ENCODE data around the gene LRG1.

The LRG1 gene

DNA sequence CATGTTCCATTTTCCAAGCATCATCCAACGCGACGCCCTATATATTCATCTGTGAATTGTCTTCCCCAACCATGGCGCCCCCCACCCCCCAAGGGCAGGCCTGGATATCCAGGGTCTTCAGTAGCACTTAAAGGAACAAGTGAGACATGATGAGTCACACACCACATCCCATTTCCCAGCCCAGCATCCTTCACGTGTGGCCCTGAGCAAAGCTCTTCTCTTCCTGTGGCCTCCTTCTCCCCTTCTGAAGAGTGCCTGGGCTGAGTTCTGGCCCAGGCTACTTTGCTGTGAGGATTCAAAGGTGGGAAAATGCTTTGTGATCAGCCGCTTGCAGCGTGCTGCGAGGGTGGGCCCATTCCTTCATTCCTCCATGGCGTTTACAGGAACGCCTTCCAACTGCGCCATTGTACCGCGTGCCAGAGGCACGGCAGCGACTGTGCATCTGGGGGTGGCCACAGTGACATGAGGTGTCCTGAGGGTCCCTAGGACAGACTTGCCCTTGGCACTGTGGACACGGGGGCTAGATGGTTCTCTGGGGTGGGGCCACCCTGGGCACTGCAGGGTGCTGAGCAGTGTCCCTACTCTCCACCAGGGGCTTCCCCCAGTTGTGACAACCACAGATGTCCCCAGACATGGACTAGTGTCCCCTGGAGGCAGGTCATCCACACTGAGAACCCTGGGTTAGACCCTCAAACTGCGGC lies 33.2 kb downstream of the LRG1 start:
- no peak for DNase-seq

DNA sequence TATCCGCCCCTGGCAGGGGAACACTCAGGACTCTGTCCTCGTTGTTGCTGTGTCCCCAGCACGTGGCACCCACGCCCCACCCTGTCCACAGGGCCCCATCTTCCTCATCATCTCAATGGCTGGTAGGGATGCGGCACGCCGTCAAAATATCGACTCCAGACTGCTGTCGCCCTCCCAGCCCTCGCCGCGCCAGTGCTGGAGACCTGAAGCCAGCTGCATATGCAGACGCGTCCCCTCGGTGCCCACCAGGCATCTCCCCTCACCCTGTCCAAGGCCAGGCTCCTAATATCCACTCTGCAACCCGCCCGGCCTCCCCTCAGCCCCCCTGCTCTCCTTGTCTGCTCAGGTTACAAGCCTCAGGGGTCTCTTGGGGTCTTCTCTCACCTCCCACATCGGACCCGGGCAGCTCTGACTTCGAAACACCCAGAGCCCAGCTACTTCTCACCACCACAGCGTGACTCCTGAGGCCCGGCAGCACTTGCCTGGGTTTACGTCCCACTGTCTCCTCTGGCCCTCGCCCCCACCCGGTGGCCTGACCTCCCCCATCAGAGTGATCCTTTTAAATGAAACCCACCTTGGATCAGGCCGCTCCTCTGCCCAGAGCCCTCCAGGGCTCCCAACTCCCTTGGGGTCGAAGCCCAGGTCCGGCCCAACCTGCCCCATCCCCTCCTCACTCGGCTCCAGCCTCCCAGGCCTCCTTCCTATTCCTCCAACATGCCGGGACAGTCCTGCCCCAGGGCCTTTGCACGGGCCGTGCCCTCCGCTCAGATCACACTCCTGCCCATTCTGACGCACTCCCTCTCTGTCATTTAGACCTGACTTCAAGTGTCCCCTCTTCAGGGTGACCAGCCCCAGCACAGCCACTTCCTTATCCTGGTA lies 34.0 kb downstream of the LRG1 start:
- no peak for DNase-seq

DNA sequence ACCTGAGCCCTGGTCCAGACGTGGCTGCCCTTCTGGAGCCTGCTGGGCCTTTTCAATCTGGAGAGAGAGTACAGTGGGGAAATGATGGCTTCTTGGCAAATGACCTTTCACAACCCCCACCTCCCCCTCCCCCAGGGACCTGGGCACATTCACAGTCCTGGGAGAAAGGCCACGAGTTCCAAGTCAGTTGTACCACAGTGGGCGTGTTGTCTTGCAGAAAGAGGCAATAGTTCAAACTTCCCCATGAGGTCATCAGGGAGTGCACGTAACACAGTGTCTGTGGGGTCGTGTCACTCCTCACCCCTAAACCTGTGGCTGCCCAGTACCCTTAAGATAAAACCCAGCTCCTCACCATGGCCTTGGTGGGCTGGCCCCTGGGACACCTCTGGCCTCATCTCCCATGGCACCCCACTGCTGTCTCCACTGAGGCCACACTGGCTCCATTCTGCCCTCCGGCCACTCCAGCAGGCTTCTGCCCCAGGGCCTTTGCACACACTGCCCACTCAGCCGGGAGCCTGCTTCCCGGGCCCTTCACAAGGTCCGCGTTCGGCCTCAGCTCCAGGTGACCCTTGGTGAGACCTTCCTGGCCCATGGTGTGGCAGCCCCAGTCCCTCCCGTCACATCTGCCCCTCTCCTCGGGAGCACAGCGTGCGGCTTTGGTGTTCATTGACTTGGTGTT lies 34.8 kb downstream of the LRG1 start:
- no peak for DNase-seq

DNA sequence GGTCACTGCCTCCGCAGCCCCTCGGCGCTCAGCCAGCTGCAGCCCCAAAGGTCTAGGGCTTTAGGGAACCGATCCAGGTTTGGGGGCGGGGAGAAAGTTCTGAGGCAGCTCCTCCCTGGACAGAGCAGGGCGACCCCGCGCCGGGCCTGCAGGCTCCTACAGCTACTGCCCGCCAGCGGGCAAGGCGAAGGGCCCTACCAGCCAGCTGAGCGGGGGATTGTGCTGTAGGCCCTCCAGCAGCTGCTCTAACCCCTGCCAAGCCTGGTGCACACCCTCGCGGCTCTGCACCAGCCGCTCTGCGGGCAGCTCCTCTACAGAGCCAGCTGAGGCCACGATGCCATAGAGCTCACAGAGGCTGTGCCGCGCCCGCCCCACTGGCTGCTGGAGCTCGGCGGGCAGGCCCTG lies 35.5 kb downstream of the LRG1 start:
- DNase-seq: no peak

DNA sequence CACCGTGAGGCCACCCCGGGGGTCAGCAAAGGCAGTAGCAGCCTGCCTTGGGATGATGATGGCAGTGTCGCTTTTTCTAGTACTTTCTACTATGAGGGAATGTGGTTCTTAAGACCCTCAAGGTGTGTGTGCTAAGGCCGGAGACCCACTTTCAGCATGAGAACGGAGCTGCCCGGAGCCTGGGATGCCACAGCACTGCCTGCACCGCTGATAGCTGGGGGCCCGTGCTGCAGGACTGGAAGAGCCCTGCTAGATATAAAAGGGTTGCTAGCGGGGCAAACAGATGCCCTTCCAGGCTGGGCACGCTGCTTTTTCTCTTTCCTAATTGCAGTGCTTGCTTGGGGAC lies 36.0 kb downstream of the LRG1 start:
- no peak for DNase-seq

DNA sequence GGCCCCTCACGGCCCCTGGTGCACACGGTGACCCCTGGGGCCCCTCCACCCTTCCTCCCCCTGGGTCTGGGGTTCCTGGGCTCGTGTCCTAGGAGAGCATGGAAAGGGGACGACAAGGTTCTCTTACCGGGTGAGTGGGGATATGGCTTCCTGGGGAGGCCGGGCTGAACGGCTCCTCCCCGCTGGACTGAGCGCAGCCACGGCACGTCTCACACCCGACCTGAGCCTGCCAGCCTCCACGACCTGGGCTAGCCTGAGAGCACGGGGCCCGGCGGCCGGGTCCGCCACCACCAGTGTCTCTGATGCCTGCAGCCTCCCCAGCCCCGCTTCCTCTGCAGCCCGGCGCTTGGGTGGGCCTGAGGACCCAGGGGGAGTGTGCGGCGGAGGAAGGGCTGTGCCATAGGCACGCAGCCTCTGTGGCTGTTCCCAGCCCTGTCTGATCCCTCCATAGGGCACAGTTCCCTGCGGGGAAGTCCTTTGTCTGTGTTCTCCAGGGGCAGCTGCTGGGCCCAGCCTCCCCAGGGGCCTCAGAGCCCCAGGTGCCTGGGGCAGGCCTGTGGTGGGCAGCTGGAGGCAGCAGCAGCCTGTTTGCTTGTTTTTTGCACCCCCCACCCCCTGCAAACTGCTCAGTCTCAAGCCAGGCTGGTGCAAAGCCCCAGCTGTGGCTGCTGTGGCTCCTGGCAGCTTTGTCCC lies 36.6 kb downstream of the LRG1 start:
- DNase-seq: no peak

DNA sequence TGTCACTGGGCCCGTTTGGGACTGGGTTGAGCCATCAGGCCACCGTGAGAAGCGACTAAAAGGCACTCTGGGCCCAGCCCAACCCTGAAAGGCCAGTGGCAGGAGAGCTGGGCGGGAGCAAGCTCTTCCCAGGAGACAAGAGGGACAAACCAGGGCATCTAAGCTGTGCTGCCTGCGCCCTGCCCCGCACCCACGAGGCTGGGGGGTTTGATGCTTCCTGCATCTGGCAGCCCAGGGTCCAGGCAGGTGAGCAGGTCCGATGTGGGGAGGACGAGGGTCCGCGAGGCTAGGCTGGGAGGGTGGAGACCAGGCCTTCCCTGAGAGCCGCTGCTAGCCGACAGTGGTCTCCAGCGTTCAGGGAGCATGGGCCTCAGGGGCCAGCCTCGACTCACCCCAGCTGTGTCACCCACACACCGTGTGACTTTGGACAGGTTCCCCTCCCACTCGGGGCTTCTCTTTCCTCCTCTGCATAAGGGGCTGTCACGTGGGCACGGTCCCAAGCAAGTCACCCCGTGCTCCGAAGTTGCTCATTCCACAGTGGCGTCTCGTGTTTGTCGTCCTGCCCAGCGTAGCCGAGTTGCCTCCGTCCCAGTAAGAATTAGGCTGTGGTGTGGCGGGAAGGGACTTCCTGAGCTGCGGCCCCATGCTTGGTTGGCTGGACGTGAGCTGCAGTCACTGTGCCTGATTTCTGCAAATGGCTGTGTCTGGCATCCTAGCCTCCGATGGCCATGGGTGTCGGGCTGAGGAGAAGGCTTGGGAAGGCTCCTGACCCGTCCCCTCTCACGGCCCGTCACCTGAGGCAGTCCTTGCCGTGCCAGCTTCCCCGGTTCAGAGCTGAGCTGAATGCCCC lies 37.3 kb downstream of the LRG1 start:
- DNase-seq: no peak

DNA sequence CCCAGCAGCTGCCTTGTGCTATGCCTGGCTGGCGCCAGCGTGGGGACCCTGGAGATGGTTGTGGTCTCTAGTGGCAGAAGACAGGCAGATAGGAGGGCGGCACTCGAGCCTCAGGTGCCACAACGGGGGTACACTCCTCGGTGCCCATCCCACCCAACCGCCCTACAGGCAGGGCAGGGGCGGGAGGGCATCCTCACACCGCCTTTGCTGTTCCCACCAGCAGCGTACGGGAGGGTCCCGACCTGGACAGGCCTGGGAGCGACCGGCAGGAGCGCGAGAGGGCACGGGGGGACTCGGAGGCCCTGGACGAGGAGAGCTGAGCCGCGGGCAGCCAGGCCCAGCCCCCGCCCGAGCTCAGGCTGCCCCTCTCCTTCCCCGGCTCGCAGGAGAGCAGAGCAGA lies 38.1 kb downstream of the LRG1 start:
- no peak for DNase-seq

DNA sequence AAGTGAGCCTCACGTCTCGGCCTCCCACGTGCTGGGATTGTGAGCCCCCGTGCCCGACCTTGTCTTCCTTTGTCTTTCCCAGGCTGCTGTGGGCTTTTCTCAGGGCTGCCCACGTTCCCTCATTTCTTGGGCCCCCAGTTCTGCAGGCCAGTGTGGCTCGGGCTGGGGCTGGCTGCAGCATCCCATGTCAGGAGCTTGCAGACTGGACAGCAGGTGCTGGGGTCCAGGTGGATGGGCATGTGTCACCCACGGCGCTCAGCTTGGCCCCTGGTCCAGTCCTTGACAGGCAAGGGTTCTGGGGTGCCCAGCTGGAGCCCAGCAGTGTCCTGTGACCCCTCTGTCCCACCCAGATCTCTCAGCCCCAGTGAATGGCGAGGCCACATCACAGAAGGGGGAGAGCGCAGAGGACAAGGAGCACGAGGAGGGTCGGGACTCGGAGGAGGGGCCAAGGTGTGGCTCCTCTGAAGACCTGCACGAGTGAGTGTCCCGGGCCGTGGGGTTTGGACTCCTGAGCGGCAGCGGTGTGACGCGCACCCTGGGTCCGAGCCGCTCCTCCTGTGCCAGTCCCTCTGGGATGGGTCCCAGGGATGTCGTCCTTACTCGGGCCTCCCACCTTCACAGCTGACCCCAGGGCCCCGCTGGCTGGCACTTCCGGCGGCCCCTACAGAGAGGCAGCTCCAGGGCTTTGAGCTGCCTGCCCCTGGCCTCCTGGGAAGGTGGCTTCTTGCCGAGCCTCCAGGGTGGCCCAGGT lies 38.8 kb downstream of the LRG1 start:
- DNase-seq: no peak

DNA sequence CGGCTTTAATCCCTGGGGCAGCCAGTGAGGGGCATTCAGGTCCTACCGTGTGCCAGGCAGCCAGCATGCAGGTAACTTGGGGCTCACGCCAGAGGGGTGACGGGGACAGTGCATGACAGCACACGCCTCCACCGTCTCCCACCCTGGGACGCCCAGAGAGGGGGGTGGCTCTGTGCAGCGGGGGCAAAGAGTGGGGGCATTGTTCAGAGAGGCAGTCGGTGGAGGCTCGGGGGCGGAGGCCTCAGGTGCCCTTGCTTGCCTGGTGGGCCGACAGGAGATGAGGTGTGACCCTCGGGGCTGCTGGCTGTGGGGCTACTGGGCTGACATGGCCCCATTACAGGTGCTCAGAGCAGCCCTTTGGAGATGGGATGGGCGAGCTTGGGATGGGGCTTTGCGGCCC lies 40.0 kb downstream of the LRG1 start:
- DNase-seq: no peak

DNA sequence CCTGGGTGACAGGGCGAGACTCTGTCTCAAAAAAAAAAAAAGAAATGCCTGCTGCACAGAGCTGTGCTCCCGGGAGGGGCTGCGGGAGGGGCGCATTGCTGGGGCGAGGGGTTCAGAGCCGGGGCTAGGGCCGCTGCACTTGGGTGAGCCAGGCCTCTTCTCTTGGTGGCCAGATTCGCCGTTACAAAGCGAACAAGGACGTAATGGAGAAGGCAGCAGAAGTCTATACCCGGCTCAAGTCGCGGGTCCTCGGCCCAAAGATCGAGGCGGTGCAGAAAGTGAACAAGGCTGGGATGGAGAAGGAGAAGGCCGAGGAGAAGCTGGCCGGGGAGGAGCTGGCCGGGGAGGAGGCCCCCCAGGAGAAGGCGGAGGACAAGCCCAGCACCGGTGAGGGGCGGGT lies 40.5 kb downstream of the LRG1 start:
- no peak for DNase-seq

DNA sequence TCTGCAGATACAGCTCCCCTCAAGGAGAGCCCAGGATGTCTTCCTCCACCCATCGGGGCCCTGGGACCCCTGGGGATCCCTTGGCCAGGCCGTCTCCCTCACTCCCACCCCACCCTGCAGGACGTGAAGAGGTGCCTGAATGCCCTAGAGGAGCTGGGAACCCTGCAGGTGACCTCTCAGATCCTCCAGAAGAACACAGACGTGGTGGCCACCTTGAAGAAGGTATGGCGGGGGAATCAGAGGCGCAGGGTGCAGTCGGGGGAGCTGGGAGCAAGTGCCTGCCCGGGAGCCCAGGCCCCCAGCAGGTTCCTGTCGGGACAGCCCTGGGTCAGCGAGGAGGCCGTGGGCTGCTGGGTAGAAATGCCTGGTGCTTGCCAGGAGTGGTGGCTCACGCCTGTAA lies 41.1 kb downstream of the LRG1 start:
- no peak for DNase-seq

DNA sequence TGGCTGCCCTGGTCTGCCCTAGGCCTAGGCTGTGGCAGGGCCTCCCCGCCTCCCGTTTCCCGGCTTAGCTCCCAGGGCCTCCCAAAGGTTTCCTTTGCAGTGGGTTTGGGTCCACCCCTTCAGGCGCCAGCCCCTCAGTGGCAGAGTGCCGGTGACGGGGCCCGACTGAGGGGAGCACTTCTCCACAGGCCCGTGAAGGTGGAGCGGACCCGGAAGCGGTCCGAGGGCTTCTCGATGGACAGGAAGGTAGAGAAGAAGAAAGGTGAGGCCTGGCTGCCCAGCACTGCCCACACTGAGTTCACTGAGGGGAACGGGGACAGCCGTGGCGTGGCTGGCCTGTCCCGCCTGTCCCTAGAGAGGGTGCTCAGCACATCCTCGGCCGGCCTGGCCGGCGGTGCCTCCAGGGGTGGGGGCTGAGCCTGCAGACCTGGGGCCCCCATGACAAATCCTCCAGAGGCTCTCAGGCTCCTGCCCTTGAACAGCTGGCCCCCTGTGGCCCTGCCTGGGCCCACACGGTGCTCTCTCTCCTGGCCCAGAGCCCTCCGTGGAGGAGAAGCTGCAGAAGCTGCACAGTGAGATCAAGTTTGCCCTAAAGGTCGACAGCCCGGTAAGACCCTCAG lies 42.0 kb downstream of the LRG1 start:
- no peak for DNase-seq

DNA sequence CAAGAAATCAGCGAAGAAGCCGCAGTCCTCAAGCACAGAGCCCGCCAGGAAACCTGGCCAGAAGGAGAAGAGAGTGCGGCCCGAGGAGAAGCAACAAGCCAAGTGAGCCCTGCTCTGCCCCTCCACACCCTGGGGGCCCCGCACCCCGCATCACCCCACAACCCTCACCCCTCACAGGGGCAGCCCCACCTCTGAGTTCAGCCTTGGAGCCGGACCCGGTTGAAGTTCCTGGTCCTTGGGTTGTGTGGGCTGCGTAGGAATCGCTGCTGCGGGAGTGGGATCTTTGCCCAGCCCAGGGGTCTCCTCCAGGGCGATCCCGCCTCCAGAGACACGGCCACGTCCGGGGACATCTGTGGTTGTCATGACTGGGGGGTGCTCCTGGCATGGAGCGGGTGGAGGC lies 43.5 kb downstream of the LRG1 start:
- no peak for DNase-seq

DNA sequence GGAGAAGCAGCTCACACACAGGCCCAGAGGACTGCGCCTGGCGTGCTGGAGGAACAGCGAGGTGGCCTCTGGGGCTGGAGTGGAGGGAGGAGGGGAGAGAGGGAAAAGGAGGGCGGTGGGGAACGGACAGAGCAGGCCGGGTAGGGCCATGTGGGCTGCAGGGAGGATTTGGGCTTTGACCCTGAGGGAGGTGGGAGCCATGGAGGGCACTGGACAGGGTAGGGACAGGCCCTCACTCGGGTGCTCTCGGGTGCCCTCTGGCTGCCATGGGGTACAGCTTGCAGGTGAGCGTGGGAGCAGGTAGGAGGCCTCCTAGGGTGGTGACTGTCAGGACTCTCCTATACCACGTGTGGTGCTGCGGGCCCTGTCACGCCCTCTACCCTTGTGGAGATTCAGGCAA lies 44.4 kb downstream of the LRG1 start:
- no peak for DNase-seq

DNA sequence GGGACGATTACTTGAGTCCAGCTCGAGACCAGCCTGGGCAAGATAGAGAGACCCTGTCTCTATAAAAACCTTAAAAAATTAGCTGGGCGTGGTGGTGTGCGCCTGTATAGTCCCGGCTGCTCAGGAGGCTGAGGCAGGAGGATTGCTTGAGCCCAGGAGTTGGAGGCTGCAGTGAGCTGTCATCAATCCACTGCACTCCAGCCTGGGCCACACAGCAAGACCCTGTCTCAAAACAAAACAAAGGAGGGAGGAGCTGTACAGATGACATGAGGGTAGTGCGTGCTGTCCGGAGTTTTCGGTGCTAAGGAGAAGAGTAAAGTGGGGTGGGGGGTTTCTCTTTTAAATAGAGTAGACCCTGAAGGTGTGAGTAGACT lies 45.2 kb downstream of the LRG1 start:
- no peak for DNase-seq

DNA sequence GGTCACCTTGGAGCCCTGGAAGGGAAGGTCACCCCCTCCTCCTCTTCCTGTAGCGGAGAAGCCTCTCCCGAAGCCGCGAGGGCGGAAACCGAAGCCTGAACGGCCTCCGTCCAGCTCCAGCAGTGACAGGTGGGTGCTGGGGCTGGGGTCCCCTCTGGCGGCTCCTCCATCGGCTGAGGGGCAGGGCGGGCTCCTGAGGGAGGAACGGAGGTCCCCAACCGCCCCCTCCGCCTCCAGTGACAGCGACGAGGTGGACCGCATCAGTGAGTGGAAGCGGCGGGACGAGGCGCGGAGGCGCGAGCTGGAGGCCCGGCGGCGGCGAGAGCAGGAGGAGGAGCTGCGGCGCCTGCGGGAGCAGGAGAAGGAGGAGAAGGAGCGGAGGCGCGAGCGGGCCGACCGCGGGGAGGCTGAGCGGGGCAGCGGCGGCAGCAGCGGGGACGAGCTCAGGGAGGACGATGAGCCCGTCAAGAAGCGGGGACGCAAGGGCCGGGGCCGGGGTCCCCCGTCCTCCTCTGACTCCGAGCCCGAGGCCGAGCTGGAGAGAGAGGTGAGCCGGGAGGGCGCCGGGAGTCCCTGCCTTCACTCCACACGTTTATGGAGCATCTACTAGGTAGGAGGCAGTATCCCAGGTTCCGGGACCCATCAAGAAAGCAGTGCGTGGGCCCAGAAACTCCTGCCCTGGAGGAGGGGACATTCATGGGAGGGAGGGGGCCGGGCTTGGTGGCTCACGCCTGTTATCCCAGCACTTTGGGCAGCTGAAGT lies 45.7 kb downstream of the LRG1 start:
- DNase-seq: no peak

DNA sequence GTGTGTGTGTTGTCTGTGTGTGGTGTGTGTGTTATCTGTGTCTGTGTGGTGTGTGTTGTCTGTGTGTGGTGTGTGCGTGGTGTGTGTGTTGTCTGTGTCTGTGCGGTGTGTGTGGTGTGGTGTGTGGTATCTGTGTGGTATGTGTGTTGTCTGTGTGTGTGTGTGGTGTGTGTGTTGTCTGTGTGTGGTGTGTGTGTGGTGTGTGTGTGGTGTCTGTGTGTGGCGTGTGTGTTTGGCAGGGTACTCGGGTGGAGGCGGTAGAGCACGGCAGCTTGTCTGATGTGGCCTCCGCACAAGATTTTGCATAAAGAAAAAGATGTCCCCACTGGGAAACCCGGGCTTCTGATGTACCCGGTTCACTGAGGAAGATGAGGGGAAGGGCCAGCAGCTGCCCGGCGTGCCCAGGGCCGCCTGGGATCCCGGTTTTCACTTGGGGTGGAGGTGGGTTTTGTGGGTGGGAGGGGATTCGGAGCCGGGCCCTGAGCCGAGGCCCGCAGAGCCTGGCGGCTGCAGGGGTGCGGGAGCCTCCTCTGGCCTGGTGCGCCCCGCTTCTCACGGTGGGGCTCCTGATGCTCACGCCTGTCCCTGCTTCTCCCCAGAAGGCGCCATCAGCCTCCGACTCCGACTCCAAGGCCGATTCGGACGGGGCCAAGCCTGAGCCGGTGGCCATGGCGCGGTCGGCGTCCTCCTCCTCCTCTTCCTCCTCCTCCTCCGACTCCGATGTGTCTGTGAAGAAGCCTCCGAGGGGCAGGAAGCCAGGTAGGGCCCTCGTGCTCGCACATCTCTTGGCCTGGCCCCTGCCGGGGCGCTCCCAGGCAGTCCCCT lies 46.5 kb downstream of the LRG1 start:
- DNase-seq: no peak

DNA sequence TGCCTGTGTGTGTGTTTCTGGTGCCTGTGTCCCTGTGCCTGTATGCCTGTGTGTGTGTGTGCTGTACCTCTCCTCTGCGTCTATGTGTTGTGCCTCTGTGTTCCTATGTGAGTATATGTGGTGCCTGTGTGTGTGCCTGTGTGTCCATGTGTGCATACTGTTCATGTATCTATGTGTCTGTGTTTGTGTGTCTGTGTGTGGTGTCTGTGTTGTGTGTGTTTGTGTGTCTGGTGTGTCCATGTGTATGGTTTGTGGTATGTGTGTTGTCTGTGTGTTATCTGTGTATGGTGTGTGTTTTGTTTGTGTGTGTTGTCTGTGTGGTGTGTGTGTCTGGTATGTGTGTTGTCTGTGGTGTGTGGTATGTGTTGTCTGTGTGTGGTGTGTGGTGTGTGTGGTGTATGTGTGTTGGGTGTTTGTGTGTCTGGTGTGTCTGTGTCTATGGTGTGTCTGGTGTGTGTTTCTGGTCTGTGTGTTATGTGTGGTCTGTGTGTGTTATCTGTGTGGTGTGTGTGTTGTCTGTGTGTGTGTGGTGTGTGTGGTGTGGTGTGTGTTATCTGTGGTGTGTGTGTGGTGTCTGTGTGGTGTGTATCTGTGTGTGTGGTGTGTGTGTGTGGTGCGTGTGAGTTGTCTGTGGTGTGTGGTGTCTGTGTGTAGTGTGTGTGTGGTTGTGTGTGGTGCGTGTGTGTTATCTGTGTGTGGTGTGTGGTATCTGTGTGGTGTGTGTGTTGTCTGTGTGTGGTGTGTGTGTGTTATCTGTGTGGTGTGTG lies 47.3 kb downstream of the LRG1 start:
- DNase-seq: no peak
